ENCODE measurements around the gene PPRC1.
"Not testable (repeated sequence)": the region's sequence is repeated elsewhere in the genome, so short reads cannot be mapped to it uniquely, and the experiment has no call there.

The PPRC1 gene

DNA sequence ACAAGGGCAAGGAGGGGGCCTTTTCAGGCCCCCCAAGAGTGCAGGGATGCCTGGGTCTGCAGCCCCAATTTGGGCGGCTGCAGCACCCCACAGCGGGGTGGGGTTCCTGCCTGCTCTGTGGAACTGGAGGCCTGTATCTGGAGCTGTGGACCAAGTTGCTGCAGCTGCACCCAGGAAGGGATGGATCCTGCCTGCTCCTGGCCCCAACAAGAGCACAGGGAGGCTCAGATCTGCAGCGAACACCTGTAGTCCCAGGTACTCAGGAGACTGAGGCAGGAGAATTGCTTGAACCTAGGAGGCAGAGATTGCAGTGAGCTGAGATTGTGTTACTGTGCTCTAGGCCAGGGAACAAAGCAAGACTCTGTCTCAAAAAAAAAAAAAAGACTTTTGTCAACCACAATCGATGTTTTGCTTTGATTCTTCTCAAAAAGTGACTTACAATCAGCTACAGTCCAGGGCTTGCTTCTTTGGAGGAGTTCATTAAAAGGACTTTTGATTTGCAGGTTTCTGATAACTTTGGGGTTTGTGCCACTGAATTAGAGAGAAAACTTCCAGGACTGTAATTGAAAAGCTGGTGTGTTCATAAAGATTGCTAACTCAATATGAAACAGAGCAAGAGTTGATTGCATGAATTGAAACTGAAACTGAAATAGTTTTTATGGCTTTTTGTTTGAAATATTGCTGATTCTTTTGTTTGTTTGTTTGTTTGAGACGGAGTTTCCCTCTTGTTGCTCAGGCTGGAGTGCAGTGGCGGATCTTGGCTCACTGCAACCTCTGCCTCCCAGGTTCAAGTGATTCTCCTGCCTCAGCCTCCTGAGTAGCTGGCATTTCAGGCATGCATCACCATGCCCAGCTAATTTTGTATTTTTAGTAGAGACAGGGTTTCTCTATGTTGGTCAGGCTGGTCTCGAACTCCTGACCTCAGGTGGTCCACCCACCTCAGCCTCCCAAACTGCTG is 56.4 kb downstream of the PPRC1 start:
- not testable (repeated sequence) for DNase-seq (ENCODE audit: low read depth in 2 of 2)

DNA sequence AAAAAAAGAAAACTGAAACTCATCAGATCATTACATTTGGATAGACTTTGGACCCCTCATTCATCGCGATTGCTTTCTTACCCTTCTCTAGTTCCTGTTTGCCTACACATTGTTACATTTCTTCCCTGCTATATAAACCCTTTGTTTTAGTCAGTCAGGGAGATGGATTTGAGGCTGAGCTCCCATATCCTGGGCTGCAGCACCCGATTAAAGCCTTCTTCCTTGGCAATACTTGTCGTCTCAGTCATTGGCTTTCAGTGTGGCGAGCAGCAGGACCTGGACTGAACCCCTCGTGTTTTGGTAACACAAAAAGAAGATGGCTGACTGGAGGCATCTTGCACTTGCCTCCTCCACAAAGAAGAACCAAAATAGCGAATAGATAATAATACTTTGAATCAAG is 59.1 kb downstream of the PPRC1 start:
- DNase-seq (ENCODE audit: low read depth in 2 of 2): no peak

DNA sequence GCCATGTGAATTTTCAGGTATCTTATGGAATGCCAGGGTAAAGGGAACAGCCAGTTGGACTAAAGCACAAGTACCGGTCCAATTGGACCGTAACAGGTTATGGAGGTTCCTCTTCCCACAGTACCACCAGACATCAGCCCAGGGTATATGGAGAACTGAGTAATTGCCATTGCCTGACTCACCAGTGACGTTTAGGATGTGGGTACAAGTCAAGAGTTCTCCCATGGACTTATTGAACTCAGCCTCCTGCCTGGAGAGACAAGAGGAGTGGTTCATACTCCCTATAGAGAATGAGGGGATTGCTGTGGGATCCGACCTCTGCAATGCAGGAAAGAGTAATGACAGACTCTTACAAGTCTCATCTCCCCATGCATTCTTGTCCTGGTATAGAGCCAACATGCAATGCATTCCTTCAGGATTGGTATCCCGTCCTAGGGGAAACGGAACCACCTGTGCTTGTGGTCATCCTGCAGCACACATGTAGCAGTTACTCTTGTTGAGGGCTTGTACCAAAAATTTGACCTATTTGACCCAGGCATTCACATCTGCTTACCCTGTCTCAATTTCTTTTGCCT is 62.5 kb downstream of the PPRC1 start:
- no peak for DNase-seq (ENCODE audit: low read depth in 2 of 2)

DNA sequence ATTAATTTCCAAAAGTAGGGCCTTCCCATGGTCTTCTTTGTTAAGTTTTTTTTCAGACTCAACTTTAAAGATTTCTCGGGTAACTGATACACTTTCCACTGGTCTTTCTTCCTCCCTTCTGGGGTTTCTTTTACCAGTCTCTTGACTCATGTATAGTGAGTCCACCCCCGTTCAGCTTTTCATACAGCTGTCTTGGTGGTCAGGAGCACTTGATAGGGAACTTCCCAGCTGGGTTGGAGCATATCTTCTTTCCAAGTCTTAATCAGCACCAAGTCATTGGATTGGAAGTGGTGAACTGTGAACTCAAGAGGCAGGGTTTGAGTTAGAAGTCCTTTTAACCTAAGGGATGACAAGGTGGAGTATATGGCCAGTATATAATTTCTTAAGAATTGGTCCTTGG is 64.1 kb downstream of the PPRC1 start:
- no peak for DNase-seq (ENCODE audit: low read depth in 2 of 2)

DNA sequence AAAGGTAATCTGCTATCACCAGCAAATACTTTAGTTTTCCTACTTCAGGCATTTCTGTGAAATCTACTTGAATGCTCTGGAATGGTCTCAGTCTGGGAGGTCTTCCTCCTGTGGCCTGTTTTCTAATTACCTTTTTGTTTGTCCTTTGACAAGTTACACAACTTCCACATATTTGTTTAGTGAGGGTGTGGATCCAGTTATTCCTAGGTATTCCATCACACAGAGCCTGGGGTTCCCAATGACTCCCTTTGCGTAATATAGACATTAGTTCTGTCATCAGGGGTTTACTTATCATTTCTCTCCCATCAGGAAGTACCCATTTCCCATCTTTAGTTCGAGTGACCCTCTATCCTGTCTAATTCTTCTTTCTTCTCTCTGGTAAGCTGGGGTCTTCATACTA is 65.2 kb downstream of the PPRC1 start:
- DNase-seq (ENCODE audit: low read depth in 2 of 2): no peak
